Measurements from ENCODE around the gene SBK1. TPM values are rescaled to one million over a fixed set of nuclear protein-coding genes. Genes with fewer than 3 reads are reported as not detected.

SBK1 gene
- total and polyA plus RNA-seq, 2 experiments from 2014 or later: 4.2 to 9.7 TPM

- no peak for TF ChIP-seq CTCF (IDR thresholded peaks at IDR 0.05; ENCODE audit: poor library complexity)
- Histone ChIP-seq H3K27me3 (no peaks in the 10 kb centered on the region), H3K79me2 (peaks cover 24% of the 10 kb centered on the region), H4K20me1 (ENCODE audit: insufficient read depth, poor library complexity, severe bottlenecking) (peaks cover 2% of the 10 kb centered on the region), H3K4me3 (no peak overlapping the region), H2AFZ (no peak overlapping the region), H3K9me2 (replicated peaks; ENCODE audit: insufficient read depth) (no peaks in the 10 kb centered on the region), H3K36me3 (replicated peaks; ENCODE audit: insufficient read depth, low read depth) (no peaks in the 10 kb centered on the region), H3K27ac (no peak overlapping the region), H3K4me1 (ENCODE audit: insufficient read depth) (no peaks in the 10 kb centered on the region), H3K9me3 (ENCODE audit: low read depth) (no peaks in the 10 kb centered on the region), H3K4me2 (no peak overlapping the region)
- WGBS (ENCODE audit: low lambda C conversion rate, missing lambda C conversion rate): 77% methylated on average over 11 of the region's 11 CpGs
- no peak for DNase-seq (ENCODE audit: low spot score)
Measured at GRCh38 chr16:28290859-28291254, 1.5 kb upstream of the SBK1 start.

GRCh38 chr16:28292731-28293600 is 641 bp downstream of the SBK1 start:
- H3K9me3 ChIP-seq (ENCODE audit: low read depth): no peaks in the 10 kb centered on the region
- H3K36me3 ChIP-seq (replicated peaks; ENCODE audit: insufficient read depth, low read depth): no peaks in the 10 kb centered on the region
- H3K27ac ChIP-seq: peak overlapping the region; percentile 55
- no peaks in the 10 kb centered on the region for H3K9me2 ChIP-seq (replicated peaks; ENCODE audit: insufficient read depth)
- H3K4me2 ChIP-seq: peak overlapping the region; percentile 81
- peak overlapping the region; percentile 81 for H2AFZ ChIP-seq
- H3K27me3 ChIP-seq: no peaks in the 10 kb centered on the region
- TF ChIP-seq EZH2 (IDR thresholded peaks at IDR 0.05; ENCODE audit: borderline replicate concordance) (no peak), EZH2phosphoT487 (IDR thresholded peaks at IDR 0.05; ENCODE audit: low read depth, severe bottlenecking, unreplicated experiment) (no peak), CTCF (IDR thresholded peaks at IDR 0.05; ENCODE audit: poor library complexity) (no peak)
- no peaks in the 10 kb centered on the region for H3K4me1 ChIP-seq (ENCODE audit: insufficient read depth)
- peaks cover 24% of the 10 kb centered on the region for H3K79me2 ChIP-seq
- H4K20me1 ChIP-seq (ENCODE audit: insufficient read depth, poor library complexity, severe bottlenecking): peaks cover 2% of the 10 kb centered on the region
- H3K4me3 ChIP-seq: peak overlapping the region; percentile 97
- peak; percentile 73 for DNase-seq (ENCODE audit: low spot score)
- WGBS (ENCODE audit: low lambda C conversion rate, missing lambda C conversion rate): 0% methylated on average over 37 of the region's 60 CpGs

- no peaks in the 10 kb centered on the region for H3K4me1 ChIP-seq (ENCODE audit: insufficient read depth)
- no peak for DNase-seq (ENCODE audit: low spot score)
- H3K4me3 ChIP-seq: peak overlapping the region; percentile 97
- H3K27me3 ChIP-seq: no peaks in the 10 kb centered on the region
- no peak overlapping the region for H3K27ac ChIP-seq
- peaks cover 24% of the 10 kb centered on the region for H3K79me2 ChIP-seq
- H2AFZ ChIP-seq: peak overlapping the region; percentile 81
- no peaks in the 10 kb centered on the region for H3K9me2 ChIP-seq (replicated peaks; ENCODE audit: insufficient read depth)
- H3K36me3 ChIP-seq (replicated peaks; ENCODE audit: insufficient read depth, low read depth): no peaks in the 10 kb centered on the region
- no peaks in the 10 kb centered on the region for H3K9me3 ChIP-seq (ENCODE audit: low read depth)
- peaks cover 5% of the 10 kb centered on the region for H4K20me1 ChIP-seq (ENCODE audit: insufficient read depth, poor library complexity, severe bottlenecking)
- 14% methylated on average over 7 of the region's 10 CpGs for WGBS (ENCODE audit: low lambda C conversion rate, missing lambda C conversion rate)
- peak overlapping the region; percentile 81 for H3K4me2 ChIP-seq
- TF ChIP-seq CTCF (IDR thresholded peaks at IDR 0.05; ENCODE audit: poor library complexity) (no peak), EZH2 (IDR thresholded peaks at IDR 0.05; ENCODE audit: borderline replicate concordance) (no peak), EZH2phosphoT487 (IDR thresholded peaks at IDR 0.05; ENCODE audit: low read depth, severe bottlenecking, unreplicated experiment) (no peak)
Measured at GRCh38 chr16:28293601-28293960, 1.3 kb downstream of the SBK1 start.
